SJSA1 (cell line): ENCODE data around the gene KRTAP29-1. TPM values are rescaled to one million over a fixed set of nuclear protein-coding genes. Genes with fewer than 3 reads are reported as not detected.

ENCODE experiments used
- DNase-seq, 2 experiments: peaks; one replicate each; pipeline ENCODE4 v3.0.0-alpha.2; 2015 to 2020; ENCODE audit warnings: low spot score in 2 of 2, low read depth in 1 of 2
- H3K27ac ChIP-seq: fragments of 250-450 bp; sonication (Bioruptor Pico); 2 replicates; pipeline ENCODE4 v1.5.1; 2020; ENCODE audit warnings: mild to moderate bottlenecking, moderate library complexity
- H3K27me3 ChIP-seq: fragments of 250-450 bp; sonication (Bioruptor Pico); replicated peaks from 2 replicates; pipeline ENCODE4 v1.5.1; 2020; ENCODE audit warnings: mild to moderate bottlenecking, moderate library complexity
- H3K36me3 ChIP-seq: fragments of 250-450 bp; sonication (Bioruptor Pico); 2 replicates; pipeline ENCODE4 v1.5.1; 2020; ENCODE audit warnings: mild to moderate bottlenecking
- H3K4me1 ChIP-seq: fragments of 250-450 bp; sonication (Bioruptor Pico); replicated peaks from 2 replicates; pipeline ENCODE4 v1.6.1; 2021; ENCODE audit warnings: mild to moderate bottlenecking
- H3K4me3 ChIP-seq: fragments of 250-450 bp; sonication (Bioruptor Pico); 2 replicates; pipeline ENCODE4 v1.5.1; 2020; ENCODE audit warnings: mild to moderate bottlenecking
- H3K9me3 ChIP-seq: fragments of 250-450 bp; sonication (Bioruptor Pico); replicated peaks from 2 replicates; pipeline ENCODE4 v1.5.1; 2020; ENCODE audit warnings: mild to moderate bottlenecking
- total RNA-seq: library from RNA; depleted of rRNA; stranded (reverse); fragments of >200 nt; shearing (Covaris generic); gene quantifications from 2 replicates; pipeline ENCODE4 v1.2.3, GENCODE V29; 2014

Gene KRTAP29-1
- total RNA-seq, 1 experiment from 2014 or later: not detected

DNA sequence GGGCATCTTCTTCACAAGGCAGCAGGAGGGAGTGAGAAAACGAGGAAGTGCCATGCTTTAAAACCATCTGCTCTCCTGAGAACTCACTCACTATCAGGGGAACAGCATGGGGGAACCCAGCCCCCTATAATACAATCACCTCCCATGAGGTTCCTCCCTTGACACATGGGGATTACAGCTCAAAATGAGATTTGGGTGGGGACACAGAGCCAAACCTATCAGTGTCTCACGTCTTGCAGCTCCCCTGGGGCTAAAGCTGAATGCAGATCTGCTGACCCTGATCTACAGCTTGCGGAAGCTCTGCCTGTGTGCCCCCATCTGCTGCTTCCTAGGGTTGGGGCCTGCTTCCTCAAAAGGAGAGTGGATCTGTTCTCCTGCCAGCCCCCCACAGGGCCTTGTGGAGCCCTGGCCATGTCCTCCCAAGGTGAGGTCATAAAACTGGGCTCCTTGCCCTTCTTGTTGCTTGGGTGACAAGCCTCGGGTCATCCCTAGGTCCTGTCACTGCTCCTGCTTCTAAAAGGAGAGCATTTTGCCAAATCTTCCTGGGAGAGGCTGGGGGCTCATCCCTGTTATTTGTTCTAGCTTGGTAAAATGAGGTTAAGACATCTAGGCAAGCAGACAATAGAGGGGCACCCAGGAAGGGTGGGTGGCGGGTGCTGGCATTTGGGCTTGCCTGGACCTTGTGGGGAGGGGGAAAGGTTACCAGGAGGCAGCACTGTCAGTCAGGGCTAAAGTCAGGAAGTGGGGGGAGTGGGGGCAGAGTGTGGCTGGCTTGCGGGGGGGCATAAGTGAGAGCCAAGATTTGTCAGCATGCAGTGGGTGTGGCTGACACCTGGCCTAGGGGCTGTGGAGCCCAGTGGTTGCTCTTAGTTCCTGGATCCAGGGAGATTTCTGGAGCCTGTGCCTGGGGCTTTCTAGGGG is 32.0 kb upstream of the KRTAP29-1 start:
- H3K9me3 ChIP-seq: no peaks in the 10 kb centered on the region
- H3K27ac ChIP-seq: no peak overlapping the region
- peaks cover 12% of the 10 kb centered on the region for H3K4me1 ChIP-seq
- no peak for DNase-seq
- no peaks in the 10 kb centered on the region for H3K36me3 ChIP-seq
- no peaks in the 10 kb centered on the region for H3K27me3 ChIP-seq
- H3K4me3 ChIP-seq: no peak overlapping the region

DNA sequence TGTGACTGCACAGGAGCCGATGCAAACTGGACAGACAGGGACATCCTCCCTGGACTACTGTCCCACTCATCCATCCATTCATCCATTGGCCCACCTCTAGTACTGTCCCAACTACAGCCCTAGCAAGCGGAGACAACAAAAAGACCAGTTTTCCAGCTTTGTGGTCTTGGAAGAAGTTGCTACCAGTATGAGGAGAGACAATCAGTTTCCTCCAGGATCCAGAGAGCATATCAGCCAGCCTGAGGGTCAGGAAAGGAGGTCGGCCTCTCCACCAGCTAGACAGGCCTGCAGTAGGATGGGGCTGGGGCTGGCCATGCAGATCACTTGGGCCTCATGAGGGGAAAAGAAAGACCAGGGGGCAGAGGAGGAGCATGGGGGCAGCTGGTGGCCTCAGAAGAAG is 31.2 kb upstream of the KRTAP29-1 start:
- H3K4me1 ChIP-seq: peaks cover 9% of the 10 kb centered on the region
- H3K36me3 ChIP-seq: no peaks in the 10 kb centered on the region
- no peak for DNase-seq
- no peak overlapping the region for H3K27ac ChIP-seq
- H3K9me3 ChIP-seq: no peaks in the 10 kb centered on the region
- no peaks in the 10 kb centered on the region for H3K27me3 ChIP-seq
- no peak overlapping the region for H3K4me3 ChIP-seq

DNA sequence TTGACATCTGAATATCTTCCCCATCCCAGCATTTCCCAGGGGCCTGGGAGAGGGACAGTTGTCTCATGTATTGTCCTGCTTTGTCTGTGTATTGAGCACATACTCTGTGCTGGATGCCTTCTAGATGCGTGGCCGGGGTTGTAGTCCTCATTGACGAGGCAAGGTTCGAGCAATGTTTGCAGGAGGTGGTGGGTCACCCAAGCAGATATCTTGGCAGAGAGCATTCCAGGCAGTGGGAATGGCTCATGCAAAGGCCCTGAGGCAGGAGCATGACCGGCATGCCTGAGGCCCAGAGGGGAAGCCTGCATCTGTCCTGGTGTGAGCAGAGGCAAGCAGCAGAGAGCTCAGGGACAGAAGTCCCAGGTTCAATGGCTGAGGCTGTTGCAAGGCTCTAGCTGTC is 30.4 kb upstream of the KRTAP29-1 start:
- DNase-seq: no peak
- Histone ChIP-seq H3K27me3 (no peaks in the 10 kb centered on the region), H3K4me1 (0 out of 2 replicates have a peak, but pooled peaks cover 5% of the 10 kb centered on the region), H3K9me3 (no peaks in the 10 kb centered on the region), H3K27ac (no peak overlapping the region), H3K4me3 (no peak overlapping the region), H3K36me3 (no peaks in the 10 kb centered on the region)

- no peaks in the 10 kb centered on the region for H3K9me3 ChIP-seq
- no peak for DNase-seq
- H3K4me3 ChIP-seq: no peak overlapping the region
- no peak overlapping the region for H3K27ac ChIP-seq
- no peaks in the 10 kb centered on the region for H3K36me3 ChIP-seq
- H3K27me3 ChIP-seq: no peaks in the 10 kb centered on the region
- H3K4me1 ChIP-seq: 0 out of 2 replicates have a peak, but pooled peaks cover 5% of the 10 kb centered on the region
Observed at GRCh38 chr17:41332239-41332638, 29.6 kb upstream of the KRTAP29-1 start.

DNA sequence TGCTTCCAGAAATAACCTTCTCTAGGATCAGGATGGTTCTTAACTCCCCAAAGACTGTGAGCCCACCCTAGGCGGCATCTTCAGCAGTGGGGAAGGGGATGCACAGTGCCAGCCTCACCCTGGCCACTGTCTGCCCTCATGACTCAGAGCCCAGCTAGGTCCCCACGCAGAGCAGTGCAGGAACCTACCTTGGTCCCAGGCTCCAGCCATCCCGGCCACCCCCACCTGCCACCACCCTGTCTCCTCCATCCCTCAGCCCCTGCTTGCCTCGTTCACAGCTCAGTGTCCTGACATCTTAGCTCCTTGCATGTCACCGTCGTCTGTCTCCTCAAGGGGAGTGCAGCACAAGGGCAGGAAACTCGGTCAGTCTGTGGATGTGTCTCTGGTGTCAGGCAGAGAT is 29.0 kb upstream of the KRTAP29-1 start:
- no peaks in the 10 kb centered on the region for H3K9me3 ChIP-seq
- no peak for DNase-seq
- no peaks in the 10 kb centered on the region for H3K36me3 ChIP-seq
- H3K27ac ChIP-seq: no peak overlapping the region
- H3K4me1 ChIP-seq: 0 out of 2 replicates have a peak, but pooled peaks cover 5% of the 10 kb centered on the region
- no peak overlapping the region for H3K4me3 ChIP-seq
- no peaks in the 10 kb centered on the region for H3K27me3 ChIP-seq

DNA sequence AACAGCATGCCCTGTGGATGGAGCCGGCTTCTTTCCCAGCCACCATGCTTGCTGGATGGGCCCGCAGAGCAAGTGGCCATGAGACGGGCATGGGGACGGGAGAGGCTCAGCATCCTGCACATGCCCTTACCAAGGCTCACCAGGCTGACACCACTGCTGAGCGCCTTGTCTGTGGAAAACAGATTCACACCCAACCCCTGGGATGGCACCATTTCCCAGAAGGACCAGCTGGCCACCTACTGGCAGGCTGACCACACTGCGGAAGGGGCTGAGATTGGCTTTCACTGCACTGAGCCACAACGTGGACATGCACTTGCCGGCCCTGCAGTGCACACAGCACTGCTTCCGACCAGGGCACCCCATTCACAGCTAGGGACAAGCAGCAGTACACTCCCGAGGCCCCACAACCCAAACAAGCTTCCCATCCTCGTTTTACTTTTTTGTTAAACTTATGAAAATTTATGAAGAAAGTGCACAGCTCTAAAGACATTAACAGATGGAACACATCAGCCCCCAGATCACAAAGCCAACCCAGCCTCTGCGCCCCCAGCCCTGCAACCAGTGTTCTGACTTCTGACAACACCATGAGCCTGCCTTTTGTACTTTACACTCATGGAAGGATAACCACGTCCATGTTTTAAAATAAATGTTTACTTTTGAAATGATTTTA is 26.8 kb upstream of the KRTAP29-1 start:
- peak; percentile 36 to 73 for DNase-seq
- 0 out of 2 replicates have a peak, but pooled peaks cover 5% of the 10 kb centered on the region for H3K4me1 ChIP-seq
- no peaks in the 10 kb centered on the region for H3K27me3 ChIP-seq

DNA sequence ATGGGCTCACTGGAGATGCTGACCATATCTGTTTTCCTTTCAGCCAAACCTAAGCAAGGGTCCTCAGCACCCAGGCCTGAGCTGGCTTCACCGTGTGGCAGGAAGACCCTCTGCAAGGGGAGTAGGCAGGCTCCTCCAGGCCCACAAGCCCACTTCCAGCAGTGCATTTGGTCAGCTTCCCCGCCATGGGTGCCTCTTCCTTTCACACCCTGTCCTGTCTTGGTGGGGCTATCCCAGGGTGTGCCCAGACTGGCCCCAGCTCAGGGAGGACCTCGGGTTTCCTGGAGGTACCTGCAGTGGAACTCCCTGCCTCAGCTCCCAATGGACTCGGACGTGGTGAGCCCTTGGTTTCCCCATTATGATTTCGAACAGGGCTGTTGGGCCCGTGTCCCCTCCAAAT is 25.6 kb upstream of the KRTAP29-1 start:
- Histone ChIP-seq H3K27ac (no peak overlapping the region), H3K36me3 (no peaks in the 10 kb centered on the region), H3K4me1 (0 out of 2 replicates have a peak, but pooled peaks cover 5% of the 10 kb centered on the region), H3K9me3 (no peaks in the 10 kb centered on the region), H3K4me3 (no peak overlapping the region), H3K27me3 (no peaks in the 10 kb centered on the region)
- peak in 1 of 2 experiments; percentile 29 for DNase-seq

More for the DNA sequence above, 26.8 kb upstream of the KRTAP29-1 start:
- Histone ChIP-seq H3K4me3 (no peak overlapping the region), H3K36me3 (no peaks in the 10 kb centered on the region), H3K9me3 (no peaks in the 10 kb centered on the region), H3K27ac (no peak overlapping the region)

DNA sequence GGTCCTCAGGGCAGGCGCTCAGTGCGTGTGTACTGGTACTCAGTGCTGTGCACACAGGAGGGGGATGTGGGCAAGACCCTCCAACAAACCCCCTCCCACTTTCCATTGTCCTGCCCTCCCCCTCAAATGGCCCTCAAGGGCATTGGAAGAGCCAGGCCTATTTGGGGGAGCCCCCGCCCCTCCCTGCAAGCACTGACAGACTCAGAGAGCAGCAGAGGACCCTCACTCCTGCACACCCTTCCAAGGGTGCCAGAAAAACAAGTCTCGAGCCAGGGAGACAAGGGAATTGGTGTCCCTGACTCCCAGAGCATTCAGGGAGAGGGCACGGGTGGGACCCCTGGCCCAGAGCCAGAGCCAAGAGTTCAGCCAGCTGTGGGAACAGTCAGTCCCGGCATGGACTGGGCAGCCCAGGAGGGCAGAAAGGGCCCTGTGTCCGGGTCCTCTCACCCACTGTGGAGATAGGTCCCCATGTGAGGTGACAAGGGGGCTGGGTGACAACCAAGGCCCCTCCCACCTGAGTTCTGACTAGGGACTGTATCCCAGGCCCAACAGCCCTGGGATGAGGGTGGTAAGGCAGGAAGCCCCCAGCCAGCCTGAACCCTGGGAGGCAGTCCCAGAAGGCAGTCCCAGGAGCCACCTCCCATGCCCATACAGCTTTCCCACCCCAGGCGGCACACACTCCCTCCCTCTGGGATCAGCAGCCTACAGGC is 24.9 kb upstream of the KRTAP29-1 start:
- DNase-seq: peak in 1 of 2 experiments; percentile 30
- Histone ChIP-seq H3K36me3 (no peaks in the 10 kb centered on the region), H3K27ac (no peak overlapping the region), H3K9me3 (no peaks in the 10 kb centered on the region), H3K4me3 (no peak overlapping the region), H3K27me3 (no peaks in the 10 kb centered on the region), H3K4me1 (0 out of 2 replicates have a peak, but pooled peaks cover 5% of the 10 kb centered on the region)

- H3K27ac ChIP-seq: no peak overlapping the region
- no peaks in the 10 kb centered on the region for H3K27me3 ChIP-seq
- no peaks in the 10 kb centered on the region for H3K36me3 ChIP-seq
- H3K4me1 ChIP-seq: 0 out of 2 replicates have a peak, but pooled peaks cover 5% of the 10 kb centered on the region
- peak in 1 of 2 experiments; percentile 31 for DNase-seq
- H3K4me3 ChIP-seq: no peak overlapping the region
- no peaks in the 10 kb centered on the region for H3K9me3 ChIP-seq
Observed at GRCh38 chr17:41326173-41327145, 23.8 kb upstream of the KRTAP29-1 start.

DNA sequence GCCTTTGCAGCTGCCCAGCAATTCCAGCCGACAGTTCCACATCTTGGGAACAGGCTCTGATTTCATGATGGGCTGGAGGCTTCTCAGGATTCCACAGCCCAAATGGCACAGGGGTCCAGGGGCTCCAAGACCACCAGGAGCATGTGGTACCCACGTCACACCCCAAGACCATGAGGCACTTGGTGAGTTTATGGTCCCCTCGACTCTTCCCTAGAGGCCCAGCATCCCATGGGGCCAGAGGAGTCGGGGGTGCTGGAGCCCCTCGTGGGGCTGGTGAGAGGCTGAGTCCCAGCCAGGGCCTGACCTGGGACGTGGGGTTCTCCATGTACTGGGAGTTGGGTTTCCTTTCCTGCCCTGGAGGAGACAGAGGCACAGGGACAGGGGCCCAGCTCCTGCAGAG is 23.0 kb upstream of the KRTAP29-1 start:
- Histone ChIP-seq H3K27me3 (no peaks in the 10 kb centered on the region), H3K27ac (no peak overlapping the region), H3K36me3 (no peaks in the 10 kb centered on the region), H3K4me3 (no peak overlapping the region), H3K4me1 (0 out of 2 replicates have a peak, but pooled peaks cover 5% of the 10 kb centered on the region), H3K9me3 (no peaks in the 10 kb centered on the region)
- DNase-seq: peak in 1 of 2 experiments; percentile 29

- Histone ChIP-seq H3K27me3 (no peaks in the 10 kb centered on the region), H3K9me3 (no peaks in the 10 kb centered on the region), H3K36me3 (no peaks in the 10 kb centered on the region), H3K4me1 (0 out of 2 replicates have a peak, but pooled peaks cover 5% of the 10 kb centered on the region), H3K27ac (no peak overlapping the region), H3K4me3 (no peak overlapping the region)
- no peak for DNase-seq
Observed at GRCh38 chr17:41325126-41325525, 22.5 kb upstream of the KRTAP29-1 start.

GRCh38 chr17:41324180-41325075 is 21.8 kb upstream of the KRTAP29-1 start:
- 0 out of 2 replicates have a peak, but pooled peaks cover 4% of the 10 kb centered on the region for H3K4me1 ChIP-seq
- no peaks in the 10 kb centered on the region for H3K36me3 ChIP-seq
- H3K4me3 ChIP-seq: no peak overlapping the region
- no peak overlapping the region for H3K27ac ChIP-seq
- peak in 1 of 2 experiments; percentile 34 for DNase-seq
- H3K27me3 ChIP-seq: no peaks in the 10 kb centered on the region
- H3K9me3 ChIP-seq: 0 out of 2 replicates have a peak, but pooled peaks cover 2% of the 10 kb centered on the region
